Parathyroid adenoma (tissue), 2 donors: ENCODE results near the gene NGLY1.

Source experiments
- H2AFZ ChIP-seq: fragments of 300-600 bp; sonication (generic); one replicate; pipeline ENCODE4 v1.7.0; 2017; ENCODE audit warnings: antibody characterized with exemption, mild to moderate bottlenecking
- H3K27ac ChIP-seq: fragments of 300-600 bp; sonication (generic); one replicate; pipeline ENCODE4 v1.7.0; 2017
- H3K27me3 ChIP-seq: fragments of 300-600 bp; sonication (generic); one replicate; pipeline ENCODE4 v1.7.0; 2017; ENCODE audit warnings: low read length; ENCODE audit not compliant: control insufficient read depth, insufficient read depth
- H3K36me3 ChIP-seq: fragments of 300-600 bp; sonication (generic); one replicate; pipeline ENCODE4 v1.7.0; 2017; ENCODE audit warnings: low read length; ENCODE audit not compliant: control insufficient read depth, insufficient read depth
- H3K4me1 ChIP-seq: fragments of 300-600 bp; sonication (generic); one replicate; pipeline ENCODE4 v1.7.0; 2017; ENCODE audit warnings: control low read depth
- H3K4me2 ChIP-seq: fragments of 300-600 bp; sonication (generic); one replicate; pipeline ENCODE4 v1.7.0; 2017; ENCODE audit warnings: low read length
- H3K4me3 ChIP-seq: fragments of 300-600 bp; sonication (generic); one replicate; pipeline ENCODE4 v1.7.0; 2017; ENCODE audit warnings: low read depth, low read length
- H3K79me2 ChIP-seq: fragments of 300-600 bp; sonication (generic); one replicate; pipeline ENCODE4 v1.7.0; 2017; ENCODE audit warnings: control low read depth
- H3K9ac ChIP-seq: fragments of 300-600 bp; sonication (generic); one replicate; pipeline ENCODE4 v1.7.0; 2017; ENCODE audit warnings: mild to moderate bottlenecking
- H3K9me3 ChIP-seq: fragments of 300-600 bp; sonication (generic); one replicate; pipeline ENCODE4 v1.7.0; 2017; ENCODE audit warnings: low read length; ENCODE audit not compliant: control insufficient read depth
- TF ChIP-seq, protein P1 (sequence below): fragments of 300-600 bp; sonication (generic); IDR thresholded peaks from one replicate; pipeline ENCODE4 v1.7.0; 2017; ENCODE audit warnings: antibody characterized with exemption, mild to moderate bottlenecking
- donor health status: primary hyperparathyroidism.

Gene NGLY1

DNA sequence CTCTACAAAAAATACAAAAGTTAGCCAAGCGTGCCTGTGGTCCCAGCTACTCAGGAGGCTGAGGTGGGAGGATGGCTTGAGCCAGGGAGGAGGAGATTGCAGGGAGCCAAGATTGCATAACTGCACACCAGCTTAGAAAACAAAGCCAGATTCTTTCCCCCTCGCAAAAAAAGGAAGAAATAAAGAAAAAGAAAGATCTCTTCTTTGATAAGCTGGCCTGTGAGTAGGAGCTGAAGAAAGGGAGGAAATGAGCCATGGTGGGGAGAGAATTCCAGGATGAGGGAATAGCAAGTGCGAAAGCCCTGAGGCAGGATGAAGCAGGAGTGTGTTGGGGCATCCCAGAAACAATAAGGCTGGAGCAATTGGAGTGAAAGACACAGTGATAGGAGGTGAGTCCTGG is 94.0 kb downstream of the NGLY1 start:
- TF ChIP-seq, protein P1, sequence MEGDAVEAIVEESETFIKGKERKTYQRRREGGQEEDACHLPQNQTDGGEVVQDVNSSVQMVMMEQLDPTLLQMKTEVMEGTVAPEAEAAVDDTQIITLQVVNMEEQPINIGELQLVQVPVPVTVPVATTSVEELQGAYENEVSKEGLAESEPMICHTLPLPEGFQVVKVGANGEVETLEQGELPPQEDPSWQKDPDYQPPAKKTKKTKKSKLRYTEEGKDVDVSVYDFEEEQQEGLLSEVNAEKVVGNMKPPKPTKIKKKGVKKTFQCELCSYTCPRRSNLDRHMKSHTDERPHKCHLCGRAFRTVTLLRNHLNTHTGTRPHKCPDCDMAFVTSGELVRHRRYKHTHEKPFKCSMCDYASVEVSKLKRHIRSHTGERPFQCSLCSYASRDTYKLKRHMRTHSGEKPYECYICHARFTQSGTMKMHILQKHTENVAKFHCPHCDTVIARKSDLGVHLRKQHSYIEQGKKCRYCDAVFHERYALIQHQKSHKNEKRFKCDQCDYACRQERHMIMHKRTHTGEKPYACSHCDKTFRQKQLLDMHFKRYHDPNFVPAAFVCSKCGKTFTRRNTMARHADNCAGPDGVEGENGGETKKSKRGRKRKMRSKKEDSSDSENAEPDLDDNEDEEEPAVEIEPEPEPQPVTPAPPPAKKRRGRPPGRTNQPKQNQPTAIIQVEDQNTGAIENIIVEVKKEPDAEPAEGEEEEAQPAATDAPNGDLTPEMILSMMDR, result no peak
- Histone ChIP-seq H2AFZ (no peak overlapping the region), H3K4me2 (no peak overlapping the region)

DNA sequence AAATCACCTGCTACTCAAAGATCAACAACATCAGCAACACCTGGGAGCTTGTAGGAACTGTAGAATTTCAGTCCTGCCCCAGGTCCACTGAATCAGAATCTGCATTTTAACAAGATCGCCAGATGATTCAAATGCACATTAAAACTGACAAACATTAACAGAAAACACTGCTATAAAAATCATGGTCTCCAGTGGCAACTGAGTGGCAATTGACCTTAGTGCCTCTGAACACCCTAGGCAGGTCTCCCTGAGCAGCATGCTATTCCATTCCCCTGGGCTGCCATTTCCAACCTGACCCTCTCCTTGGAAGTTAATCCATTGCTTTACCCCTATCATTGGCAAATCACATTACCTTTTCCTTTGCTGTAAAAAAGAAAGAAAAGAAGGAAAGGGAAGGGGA is 95.5 kb downstream of the NGLY1 start:
- H2AFZ ChIP-seq, result no peak overlapping the region
- H3K4me1 ChIP-seq, result no peaks in the 10 kb centered on the region
- H3K9me3 ChIP-seq, result no peaks in the 10 kb centered on the region
- no peaks in the 10 kb centered on the region for H3K36me3 ChIP-seq
- H3K4me2 ChIP-seq, result no peak overlapping the region
- no peaks in the 10 kb centered on the region for H3K79me2 ChIP-seq
- TF ChIP-seq, protein P1, result no peak
- H3K9ac ChIP-seq, result no peak overlapping the region
- no peak overlapping the region for H3K27ac ChIP-seq
- no peaks in the 10 kb centered on the region for H3K27me3 ChIP-seq
- H3K4me3 ChIP-seq, result no peak overlapping the region

More for the DNA sequence above, 94.0 kb downstream of the NGLY1 start:
- no peaks in the 10 kb centered on the region for H3K9me3 ChIP-seq
- H3K4me1 ChIP-seq, result no peaks in the 10 kb centered on the region
- no peak overlapping the region for H3K27ac ChIP-seq
- no peaks in the 10 kb centered on the region for H3K27me3 ChIP-seq
- no peaks in the 10 kb centered on the region for H3K79me2 ChIP-seq
- no peak overlapping the region for H3K4me3 ChIP-seq
- no peak overlapping the region for H3K9ac ChIP-seq
- no peaks in the 10 kb centered on the region for H3K36me3 ChIP-seq

DNA sequence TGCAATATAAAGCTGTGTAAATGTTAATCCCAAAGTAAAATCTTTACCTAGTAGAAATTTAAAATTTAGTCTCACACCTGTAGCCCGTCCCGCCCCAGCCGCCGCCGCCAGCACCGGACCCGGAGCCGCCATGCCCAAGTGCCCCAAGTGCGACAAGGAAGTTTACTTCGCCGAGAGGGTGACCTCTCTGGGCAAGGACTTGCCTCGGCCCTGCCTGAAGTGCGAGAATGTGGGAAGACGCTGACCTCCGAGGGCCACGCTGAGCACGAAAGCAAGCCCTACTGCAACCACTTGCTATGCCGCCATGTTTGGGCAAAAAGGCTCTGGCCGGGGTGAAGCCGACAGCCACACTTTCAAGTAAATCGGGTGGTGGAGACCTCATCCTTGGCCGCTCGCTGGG is 96.5 kb downstream of the NGLY1 start:
- Histone ChIP-seq H3K4me3 (no peak overlapping the region), H3K27ac (no peak overlapping the region), H3K79me2 (no peaks in the 10 kb centered on the region), H3K4me1 (no peaks in the 10 kb centered on the region), H3K9ac (no peak overlapping the region), H3K4me2 (no peak overlapping the region), H3K36me3 (no peaks in the 10 kb centered on the region), H2AFZ (no peak overlapping the region), H3K27me3 (no peaks in the 10 kb centered on the region), H3K9me3 (no peaks in the 10 kb centered on the region)
- TF ChIP-seq, protein P1, result no peak

DNA sequence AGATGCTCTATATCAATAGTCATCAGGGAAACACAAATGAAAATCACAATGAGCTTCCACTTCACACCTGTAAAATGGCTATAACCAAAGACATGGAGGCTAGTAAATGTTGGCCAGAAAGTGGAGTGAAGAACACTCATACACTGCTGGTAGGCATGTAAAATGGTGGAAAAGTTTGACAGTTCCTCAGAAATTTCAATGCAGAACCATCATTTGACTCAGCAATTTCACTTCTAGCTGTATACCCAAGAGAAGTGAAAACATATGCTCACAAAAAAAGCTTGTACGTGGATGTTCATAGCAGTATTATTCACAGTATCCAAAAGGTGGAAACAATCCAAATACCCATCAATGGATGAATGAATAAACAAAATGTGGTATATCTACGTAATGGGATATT is 99.4 kb downstream of the NGLY1 start:
- H3K36me3 ChIP-seq, result no peaks in the 10 kb centered on the region
- no peak overlapping the region for H3K9ac ChIP-seq
- no peaks in the 10 kb centered on the region for H3K4me1 ChIP-seq
- no peaks in the 10 kb centered on the region for H3K9me3 ChIP-seq
- no peak overlapping the region for H2AFZ ChIP-seq
- TF ChIP-seq, protein P1, result no peak
- no peak overlapping the region for H3K4me2 ChIP-seq
- no peaks in the 10 kb centered on the region for H3K27me3 ChIP-seq
- H3K79me2 ChIP-seq, result no peaks in the 10 kb centered on the region
- no peak overlapping the region for H3K27ac ChIP-seq
- no peak overlapping the region for H3K4me3 ChIP-seq

DNA sequence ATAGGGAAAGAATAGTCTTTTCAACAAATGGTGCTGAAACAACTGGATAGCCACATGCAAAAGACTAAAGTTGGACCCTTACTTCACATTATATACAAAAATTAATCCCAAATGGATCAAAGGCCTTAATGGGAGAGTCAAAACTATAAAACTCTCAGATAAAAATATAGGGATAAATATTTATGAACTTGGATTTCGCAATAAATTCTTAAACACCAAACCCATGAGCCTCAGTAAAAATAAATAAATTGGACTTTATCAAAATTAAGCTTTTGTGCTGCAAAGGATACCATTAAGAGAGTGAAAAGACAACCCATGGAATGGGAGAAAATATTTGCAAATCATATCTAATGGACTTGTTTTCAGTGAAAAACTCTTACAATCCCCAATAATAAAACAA is 99.8 kb downstream of the NGLY1 start:
- Histone ChIP-seq H3K79me2 (no peaks in the 10 kb centered on the region), H3K4me1 (no peaks in the 10 kb centered on the region), H3K27ac (no peak overlapping the region), H3K4me2 (no peak overlapping the region), H3K27me3 (no peaks in the 10 kb centered on the region), H3K9me3 (no peaks in the 10 kb centered on the region), H3K9ac (no peak overlapping the region), H3K4me3 (no peak overlapping the region), H2AFZ (no peak overlapping the region), H3K36me3 (no peaks in the 10 kb centered on the region)
- TF ChIP-seq, protein P1, result no peak
